HG02870 (cell line): ENCODE data around the gene C3orf70.

Experiments used
- ATAC-seq: cut with Tn5 transposase; IDR thresholded peaks from one replicate; pipeline ENCODE4 v1.9.1; 2021; ENCODE audit warnings: mild to moderate bottlenecking, moderate library complexity; ENCODE audit not compliant: unreplicated experiment

Gene C3orf70, protein sequence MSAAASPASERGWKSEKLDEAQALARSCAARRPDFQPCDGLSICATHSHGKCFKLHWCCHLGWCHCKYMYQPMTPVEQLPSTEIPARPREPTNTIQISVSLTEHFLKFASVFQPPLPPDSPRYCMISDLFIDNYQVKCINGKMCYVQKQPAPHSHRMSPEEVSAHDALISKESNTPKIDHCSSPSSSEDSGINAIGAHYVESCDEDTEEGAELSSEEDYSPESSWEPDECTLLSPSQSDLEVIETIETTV

DNA sequence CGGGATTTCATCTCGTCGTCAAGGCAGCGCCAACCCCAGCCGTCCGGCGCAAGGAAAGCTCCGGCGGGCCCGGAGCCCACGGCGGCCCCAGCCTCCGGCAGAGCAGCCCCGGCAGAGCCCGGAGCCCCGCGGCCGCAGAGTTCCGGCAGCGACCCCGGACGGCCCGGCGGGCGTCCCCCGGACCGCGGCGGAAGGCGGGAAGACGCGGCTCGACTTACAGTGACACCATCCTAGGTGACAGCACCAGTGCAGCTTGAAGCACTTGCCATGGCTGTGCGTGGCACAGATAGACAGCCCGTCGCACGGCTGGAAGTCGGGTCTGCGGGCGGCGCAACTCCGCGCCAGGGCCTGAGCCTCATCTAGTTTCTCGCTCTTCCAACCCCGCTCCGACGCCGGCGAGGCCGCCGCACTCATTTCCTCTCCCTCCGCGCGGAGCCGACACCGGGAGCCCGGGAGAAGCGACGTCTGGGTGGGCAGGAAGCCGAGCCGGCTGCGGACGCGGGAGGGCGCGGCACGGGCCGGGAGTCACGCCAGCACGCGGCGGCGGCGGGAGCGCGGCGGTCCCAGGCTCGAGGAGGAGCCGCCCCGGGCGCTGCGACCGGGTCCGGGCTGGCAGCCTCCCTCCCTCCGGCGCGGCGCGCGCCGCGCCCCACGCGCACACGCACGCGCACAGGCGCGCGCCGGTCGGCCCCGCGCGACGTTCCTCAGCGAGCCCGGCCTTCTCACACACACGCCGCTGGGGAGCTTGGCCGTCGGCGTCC lies at the start of gene C3orf70:
Gene C3orf70 (minus strand): TSS at position 651 of the 761 bp plus-strand sequence. CDS start 237 bp downstream, at position 414.
- ATAC-seq = no peak

DNA sequence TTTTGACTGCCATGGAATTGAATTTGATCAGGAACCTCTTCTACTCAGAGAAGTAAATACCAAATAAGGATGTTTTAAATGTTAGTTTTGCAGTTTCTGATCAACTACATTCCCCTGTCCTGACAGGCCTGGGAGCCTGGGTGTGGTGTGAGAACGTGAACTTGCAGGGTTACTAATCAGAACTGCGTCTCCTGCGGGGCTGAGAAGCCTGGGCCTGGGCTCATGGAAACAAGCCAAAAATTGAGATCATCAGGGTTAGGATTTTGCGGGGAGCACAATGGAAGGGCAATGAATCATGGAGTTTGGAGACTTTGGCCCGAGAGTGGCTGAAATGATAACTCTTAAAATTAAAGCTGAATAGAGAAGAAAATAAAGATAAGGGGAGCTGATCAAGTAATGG lies 47.8 kb upstream of the C3orf70 start:
- no peak for ATAC-seq

DNA sequence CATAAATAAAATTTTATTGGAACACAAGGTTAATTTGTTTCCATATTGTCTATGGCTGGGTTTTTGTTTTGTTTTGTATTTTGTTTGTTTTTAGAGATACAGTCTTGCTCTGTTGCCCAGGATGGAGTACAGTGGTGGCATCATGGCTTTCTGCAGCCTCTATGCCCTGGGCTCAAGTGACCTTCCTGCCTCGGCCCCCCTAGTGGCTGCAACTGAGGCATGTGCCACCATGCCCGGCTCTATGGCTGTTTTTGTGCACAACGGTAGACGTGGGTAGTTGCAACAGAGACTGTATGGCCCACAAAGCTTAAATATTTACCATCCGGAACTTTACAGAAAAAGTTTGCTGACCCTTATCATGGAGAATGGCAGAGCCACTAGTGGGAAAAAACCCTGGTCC lies 46.8 kb upstream of the C3orf70 start:
- no peak for ATAC-seq

DNA sequence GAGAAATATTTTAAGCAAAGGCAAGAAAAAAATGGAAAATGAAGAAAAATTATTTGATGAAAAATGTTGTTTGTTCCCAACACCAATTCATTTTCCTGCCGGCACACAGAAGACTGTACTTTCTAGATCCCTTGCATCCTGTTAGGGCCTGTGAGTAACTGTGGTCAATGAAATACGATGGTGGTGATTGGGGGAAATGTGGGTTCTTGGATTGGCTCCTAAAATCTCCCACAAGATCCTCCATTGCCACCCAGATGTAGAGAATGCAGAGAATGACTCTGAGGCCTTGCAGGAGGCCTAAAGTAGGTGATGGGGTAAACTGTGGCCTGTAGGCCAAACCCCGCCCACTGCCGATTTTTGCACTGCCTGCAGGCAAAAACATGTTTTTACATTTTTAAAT lies 46.3 kb upstream of the C3orf70 start:
- ATAC-seq = no peak

DNA sequence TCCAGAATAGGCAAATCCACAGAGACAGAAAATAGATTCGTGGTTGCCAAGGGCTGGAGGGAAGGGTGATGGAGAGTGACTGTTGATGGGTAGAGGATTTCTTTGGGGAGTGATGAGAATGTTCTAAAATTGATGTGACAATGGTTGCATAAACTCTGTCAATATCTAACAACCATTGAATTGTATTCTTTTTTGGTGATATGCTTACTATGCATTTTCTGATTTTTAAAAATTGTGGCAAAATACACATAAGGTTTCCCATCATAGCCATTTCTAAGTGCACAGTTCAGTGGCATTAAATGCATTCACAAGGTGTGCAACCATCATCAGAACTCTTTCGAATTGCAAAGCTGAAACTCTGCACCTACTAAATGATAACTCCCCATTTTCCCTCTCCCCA lies 44.2 kb upstream of the C3orf70 start:
- ATAC-seq = no peak

DNA sequence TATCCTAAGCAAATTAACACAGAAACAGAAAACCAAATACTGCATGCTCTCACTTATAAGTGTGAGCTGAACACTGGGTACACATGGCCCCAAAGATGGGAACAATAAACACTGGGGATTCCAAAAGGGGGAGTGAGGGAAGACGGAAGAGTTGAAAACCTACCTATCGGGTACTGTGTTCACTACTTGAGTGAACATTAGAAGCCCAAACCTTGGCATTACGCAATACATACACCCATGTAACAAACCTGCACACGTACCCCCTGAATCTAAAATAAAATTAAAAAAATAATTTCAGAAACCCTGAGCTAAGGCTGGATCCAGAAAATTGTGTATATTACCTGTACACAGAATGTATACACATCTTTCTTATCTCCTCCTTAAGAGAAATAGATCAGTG lies 42.8 kb upstream of the C3orf70 start:
- no peak for ATAC-seq

DNA sequence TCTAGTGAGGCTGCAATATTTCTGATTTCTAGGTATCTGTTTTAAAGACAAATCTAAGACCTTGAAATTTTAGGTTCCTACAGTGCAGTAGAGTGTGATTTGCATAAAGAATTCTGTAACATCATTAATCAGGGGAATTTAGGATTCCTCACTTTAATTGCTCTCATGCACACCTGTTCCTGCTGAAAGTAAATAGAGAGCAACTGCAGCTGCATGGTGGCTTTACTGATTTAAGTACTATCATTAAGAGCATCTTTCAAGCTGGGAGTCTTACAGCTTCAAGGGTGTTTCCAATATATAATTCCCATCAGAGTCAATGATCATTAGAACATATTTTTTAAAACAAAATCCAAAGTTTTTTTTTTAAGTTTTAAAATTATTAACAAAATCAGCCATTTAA lies 36.0 kb upstream of the C3orf70 start:
- no peak for ATAC-seq

DNA sequence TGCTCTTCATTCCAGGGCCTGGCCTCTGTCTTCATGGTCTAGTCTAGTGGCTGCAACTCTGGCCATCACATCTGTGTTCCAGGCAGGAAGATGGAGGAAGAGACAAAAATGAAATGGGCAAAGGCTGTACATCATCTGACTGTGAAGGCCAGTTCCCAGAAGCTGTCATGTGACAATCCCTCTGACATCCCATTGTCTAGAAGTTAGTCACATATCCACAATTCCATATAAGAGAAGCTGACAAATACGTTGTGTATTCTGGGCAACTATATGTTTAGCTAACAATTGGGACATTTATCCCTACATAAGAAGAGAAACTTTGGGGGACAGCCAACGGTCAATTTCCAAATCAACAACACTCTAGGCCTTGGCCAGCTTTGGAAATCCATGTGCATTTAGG lies 34.5 kb upstream of the C3orf70 start:
- no peak for ATAC-seq

DNA sequence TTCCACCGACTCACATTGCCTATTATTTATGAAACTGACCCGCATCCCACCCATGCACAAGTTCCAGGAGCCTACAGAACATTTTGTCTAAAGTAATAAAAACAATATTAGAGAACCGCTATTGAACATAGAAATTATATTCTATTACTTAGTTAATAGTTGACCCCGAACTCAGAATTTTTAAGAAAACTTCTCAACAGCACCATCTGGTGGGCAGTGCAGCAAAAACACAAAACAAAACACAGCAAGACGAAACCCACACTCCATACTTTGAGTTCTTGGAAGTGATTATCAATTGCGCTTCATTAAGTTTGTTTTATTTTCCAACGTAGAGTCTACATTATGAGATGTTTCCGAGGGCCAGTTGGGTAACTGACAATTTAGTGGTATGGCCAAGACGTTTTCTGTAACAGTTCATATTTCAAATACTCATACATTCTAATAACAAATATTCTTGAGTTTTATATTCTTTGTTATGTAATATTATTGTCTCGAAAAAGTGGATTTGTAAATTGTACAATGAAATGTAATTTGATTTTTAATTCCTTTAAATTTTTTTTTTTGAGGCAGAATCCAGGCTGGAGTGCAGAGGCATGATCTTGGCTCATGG lies 24.0 kb upstream of the C3orf70 start:
- no peak for ATAC-seq

DNA sequence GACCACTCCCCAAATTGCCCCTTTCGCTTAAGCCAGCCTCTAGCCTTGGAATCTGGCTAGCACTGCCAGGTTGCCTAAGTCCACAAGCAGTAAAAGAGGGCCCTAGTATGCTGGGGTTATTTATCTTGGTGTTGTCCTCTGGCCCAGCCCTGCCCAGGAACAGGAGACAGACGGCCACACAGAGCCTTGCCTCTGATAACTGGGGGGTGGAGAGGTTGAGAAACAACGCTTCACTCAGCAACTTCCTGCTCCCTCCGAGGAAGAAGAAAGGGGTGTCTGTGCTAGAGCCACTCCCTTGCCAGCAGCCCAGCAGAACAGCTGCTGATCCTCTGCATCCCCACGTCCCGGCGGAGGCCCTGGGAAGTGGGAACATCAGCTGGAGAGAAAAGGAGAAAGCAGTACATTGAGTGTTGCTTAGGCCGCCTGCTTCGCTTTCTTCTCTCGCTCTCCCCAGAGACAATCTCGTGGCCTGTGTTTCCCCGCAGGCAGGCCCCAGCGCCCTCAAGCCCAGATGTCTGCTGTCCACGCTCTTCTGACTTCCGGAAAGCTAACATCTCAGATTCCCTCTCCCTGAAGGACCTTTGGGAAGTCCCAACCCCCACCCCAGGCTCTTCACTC lies 22.6 kb upstream of the C3orf70 start:
- no peak for ATAC-seq

DNA sequence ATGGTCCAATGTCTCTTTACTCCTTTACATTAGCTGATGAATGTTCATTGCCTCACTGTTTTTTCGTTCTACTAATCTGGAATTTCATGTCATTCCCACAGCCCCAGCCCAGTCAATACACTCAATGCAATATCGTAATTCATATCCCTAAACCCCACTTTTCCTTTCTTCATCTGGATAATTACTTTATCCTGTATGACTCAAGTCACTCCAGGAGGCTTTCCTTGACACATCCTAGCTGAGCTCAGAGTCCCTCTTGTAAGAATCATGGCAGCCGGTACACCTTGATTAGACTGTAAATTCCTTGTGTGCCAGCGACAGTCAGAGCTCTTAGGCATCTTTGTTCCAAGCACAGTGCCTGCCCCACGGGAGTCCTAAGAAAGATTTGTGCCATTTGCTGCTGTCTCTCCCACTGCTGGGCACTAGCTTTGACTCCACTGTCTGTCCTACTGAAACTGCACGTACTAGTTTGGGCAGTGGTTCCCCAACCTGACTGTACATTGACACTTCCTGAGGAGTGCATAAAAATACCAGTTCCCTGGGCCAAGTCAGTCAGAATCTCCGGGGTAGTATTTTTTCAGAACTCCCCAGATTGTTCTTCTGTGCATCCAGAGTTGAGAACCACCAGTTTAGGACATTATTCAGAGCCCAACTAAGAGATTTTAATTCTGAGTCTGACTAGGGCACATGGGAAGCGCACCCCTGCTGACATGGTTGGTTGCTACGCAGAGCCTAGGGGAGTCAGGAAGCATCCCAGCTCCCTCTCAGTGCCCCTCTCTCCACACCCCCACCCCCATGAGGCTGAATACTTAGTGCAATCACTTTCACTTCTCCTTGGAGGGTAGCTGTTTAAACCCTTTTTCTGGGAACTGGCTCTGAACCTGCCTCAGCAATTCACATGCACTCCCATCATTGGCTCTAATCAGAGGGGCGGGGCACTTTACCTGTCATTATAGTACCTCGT lies 19.5 kb upstream of the C3orf70 start:
- no peak for ATAC-seq

DNA sequence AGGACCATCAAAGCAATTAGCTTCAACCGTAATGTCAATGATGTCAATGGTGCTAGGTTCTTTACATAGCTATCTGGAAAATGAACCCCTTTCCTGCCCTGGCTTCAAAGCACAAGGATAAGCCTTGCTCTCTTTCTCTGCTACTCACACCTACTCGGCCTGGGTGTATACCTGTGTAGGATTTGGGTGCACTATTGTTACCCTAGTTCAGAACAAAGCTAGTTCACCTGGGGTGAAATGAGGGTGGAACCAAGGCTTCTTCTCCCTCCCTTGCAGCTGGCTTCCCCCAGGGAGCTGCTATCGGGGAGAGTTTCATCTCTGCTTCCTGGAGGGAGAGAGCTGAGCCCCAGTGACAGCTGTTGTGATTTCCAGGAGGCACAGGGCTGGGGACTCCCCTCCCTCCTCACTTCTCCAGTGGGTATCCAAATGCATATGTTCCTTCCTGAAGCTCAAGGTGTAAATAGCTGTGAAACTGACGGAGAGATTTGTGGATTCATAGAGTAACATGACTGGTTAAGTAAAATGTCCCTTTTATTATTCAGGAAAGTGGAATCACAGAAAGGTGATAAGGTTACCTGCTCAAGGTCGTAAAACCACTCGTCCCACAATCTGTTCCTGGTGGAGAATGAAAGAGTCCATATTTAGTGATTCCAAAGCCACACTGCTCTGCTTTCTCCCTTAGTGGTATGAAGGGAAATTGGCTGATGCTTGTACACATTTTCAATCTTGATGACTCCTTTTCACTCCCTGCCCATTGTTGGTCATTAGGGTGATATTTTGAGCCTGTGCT lies 11.8 kb upstream of the C3orf70 start:
- no peak for ATAC-seq

DNA sequence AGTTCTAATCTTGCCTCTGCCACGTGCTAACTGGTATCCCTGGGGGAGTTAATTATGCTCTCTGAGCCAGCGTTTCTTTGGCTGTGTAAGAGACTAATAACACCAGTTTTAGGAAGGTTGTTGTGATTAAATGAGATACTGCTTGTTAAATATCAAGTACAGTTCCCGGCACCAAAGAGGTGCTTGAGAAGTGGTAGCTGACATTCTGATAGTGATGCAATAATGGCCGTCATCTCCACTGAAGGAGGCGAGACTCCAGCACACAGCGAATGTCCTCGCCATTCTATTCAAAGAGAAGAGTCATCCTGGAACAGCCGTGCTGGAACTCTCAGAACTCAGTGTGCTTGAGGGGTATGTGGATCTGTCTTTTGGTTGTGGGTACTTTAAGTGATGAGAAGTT lies 9.8 kb upstream of the C3orf70 start:
- no peak for ATAC-seq

DNA sequence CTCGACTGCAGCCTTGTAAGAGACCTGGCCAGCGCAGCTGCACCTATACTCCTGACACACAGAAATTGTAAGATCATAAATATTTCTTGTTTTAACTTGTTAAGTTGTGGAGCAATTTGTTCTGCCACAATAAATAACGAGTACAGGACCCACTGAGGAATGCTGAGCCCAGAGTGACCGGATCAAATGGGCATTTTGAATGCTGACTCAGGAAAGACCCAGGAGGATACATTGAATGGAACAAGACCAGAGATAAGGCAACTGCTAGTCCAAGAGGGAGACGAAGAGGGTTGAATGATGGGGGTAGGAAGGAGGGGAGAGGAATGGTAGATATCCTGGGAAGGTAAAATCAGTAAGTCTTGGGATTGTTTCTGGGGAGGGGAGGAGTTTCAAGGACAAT lies 8.9 kb upstream of the C3orf70 start:
- no peak for ATAC-seq

DNA sequence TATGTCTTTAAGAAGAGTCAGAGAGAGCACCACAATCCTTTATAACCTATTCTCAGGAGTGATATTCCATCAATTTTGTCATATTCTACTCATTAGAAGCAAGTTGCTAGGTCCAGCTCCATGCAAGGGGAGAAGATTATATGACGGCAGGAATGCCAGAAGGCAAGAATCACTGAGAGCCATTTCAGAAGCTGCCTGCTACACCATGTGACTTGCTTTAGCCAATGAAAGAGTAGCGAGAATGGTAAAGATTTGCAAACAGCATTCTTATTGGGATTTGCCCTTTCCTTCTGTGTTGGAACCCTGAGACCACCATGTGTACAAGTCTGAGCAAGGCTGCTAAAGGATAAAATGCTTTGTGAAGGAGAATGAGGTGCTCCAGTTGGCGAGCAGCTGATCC lies 4.5 kb upstream of the C3orf70 start:
- no peak for ATAC-seq

DNA sequence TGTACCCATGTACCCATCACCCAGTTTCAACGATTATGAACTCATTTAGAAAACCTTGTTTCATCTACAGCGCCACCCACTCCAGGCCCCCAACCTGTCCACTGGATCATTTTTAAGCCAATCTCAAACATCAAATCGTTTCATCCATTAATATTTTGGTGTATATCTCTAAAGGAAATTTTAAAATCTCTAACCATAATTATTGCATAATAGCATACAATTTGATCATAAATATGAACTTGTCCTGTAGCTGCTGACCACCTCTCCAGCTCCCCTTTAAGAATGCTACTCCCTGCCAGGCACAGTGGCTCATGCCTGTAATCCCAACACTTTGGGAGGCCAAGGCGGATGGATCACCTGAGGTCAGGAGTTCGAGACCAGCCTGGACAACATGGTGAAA lies 2.8 kb upstream of the C3orf70 start:
- ATAC-seq = no peak

DNA sequence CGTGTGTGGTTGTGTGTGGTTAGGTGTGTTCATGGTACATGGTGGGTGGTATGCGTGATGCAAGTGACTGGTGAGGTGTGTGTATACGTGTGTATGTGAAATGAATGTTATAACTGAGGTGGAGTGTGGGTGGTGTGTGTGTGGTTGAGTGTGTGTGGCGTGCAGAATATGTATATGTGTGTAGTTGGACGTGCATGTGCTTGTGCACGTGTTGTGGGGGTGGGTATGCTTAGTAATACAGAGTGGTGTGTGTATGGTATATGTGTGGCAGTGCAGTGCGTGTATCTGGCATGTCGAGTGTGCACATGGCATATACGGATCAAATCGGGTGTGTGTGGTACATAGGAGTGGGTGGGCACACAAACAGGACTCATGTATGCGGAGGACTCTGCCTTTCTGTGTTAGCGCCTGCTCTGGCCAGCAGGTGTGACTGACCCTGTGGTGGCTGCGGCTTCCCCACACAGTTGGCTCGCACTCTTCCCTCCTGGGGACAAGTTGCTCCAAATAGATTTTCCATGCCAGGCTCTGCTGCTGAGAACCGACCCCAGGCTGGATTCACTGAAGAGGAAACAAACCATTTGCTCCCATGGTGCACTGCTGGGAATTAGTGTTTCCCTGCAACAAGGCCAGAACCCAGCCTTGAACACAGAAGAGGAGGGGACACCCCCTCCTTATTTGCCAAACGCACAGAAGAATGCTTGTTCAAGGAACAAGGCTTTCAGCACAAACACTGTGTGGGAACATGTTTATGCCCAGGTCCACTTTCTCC lies 1.2 kb upstream of the C3orf70 start:
- no peak for ATAC-seq

DNA sequence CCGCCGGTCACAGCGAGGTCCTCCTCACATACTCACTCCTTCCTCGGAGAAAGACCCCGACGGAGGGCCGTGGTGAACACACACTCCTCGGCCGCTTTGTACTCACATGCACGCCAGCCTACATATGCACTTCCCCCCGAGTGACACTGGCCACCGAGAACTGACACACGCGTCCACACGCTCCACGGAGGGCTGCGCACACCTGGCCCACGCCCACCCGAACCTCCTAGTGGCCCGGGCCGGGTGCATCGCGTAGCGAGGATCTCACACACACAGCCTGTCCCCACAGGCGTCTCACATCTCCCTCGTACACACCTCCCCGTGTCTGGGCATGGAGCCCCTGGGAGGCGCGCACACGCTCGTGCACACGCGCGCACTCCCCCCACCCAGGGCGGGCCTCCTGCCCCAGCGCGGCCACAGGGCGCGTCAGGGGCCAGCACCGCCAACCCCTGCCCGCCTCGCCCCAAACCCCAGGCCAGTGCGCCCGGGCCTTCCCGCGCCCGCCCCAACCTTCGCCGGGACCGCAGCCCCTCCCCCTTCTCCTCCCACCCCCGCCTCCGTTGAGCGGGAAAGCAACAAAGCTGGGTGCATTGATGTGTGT lies 411 bp upstream of the C3orf70 start:
- ATAC-seq = no peak

DNA sequence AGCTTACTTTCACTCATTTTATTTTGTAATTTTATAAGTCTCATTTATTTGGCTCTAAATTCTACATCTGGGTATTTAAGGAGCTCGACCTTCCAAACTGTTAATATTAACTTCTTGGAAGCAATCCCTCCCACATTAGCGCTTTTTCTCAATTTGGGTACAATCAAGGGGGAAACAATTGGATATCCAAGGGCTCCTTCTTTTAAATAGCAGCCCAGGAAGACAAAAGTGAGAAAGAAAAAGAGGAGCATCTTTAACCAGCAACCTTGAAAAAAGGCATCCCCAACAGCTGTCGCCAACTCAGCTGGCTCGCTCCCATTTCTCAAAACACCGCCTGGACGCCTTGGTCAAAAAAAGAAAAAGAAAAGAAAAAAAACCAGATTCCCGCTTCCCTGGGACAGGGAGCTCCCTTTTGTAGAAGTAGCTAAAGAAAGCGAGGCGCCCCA lies 873 bp downstream of the C3orf70 start:
- ATAC-seq = no peak
